Thymus (tissue), 14 donors: ENCODE results near the gene MFAP4. TPM values are rescaled to one million over a fixed set of nuclear protein-coding genes. Genes with fewer than 3 reads are reported as not detected.

Experiments used
- DNase-seq, 9 donors: peaks; one replicate each; pipeline ENCODE4 v3.0.0-alpha.2; 2013; ENCODE audit warnings: low spot score in 9 of 9, low read depth in 6 of 9, missing footprints in 1 of 9
- H3K27ac ChIP-seq, 2 donors: one replicate each; pipeline ENCODE4 v1.5.1; 2013; ENCODE audit warnings: control low read depth in 1 of 2, low read depth in 1 of 2, low read length in 1 of 2, mild to moderate bottlenecking in 1 of 2, moderate library complexity in 1 of 2
- H3K27me3 ChIP-seq, 2 donors: one replicate each; pipeline ENCODE4 v1.5.1; 2013; ENCODE audit warnings: low read length in 1 of 2; ENCODE audit not compliant: control insufficient read depth in 2 of 2, insufficient read depth in 1 of 2
- H3K36me3 ChIP-seq, 2 donors: one replicate each; pipeline ENCODE4 v1.5.1; 2013; ENCODE audit warnings: low read length in 1 of 2, mild to moderate bottlenecking in 1 of 2, moderate library complexity in 1 of 2; ENCODE audit not compliant: control insufficient read depth in 2 of 2, insufficient read depth in 2 of 2
- H3K4me1 ChIP-seq, 2 donors: one replicate each; pipeline ENCODE4 v1.5.1; 2013; ENCODE audit warnings: low read length in 2 of 2; ENCODE audit not compliant: control insufficient read depth in 2 of 2, insufficient read depth in 2 of 2
- H3K4me3 ChIP-seq, 2 donors: one replicate each; pipeline ENCODE4 v1.5.1; 2013; ENCODE audit warnings: low read length in 2 of 2, control low read depth in 1 of 2, mild to moderate bottlenecking in 1 of 2
- H3K9me3 ChIP-seq, 2 donors: one replicate each; pipeline ENCODE4 v1.5.1; 2013; ENCODE audit warnings: low read length in 1 of 2, mild to moderate bottlenecking in 1 of 2; ENCODE audit not compliant: control insufficient read depth in 2 of 2, insufficient read depth in 1 of 2
- WGBS: extraction: QIAGEN DNeasy Blood & Tissue Kit; methylation state at CpG from one replicate; pipeline ENCODE4 v1.1.7; 2013; 5-methylcytosine and 5-hydroxymethylcytosine counted together
- long read RNA-seq, 10 donors: transcript quantifications; one replicate each; lab custom pipeline, GENCODE V29; 2026
- polyA plus RNA-seq: library from polyadenylated mRNA; stranded (reverse); fragments of 200-250 nt; gene quantifications from one replicate; pipeline ENCODE4 v1.2.3, GENCODE V29; 2013
- total RNA-seq: library from RNA; stranded (reverse); fragments of 120-200 nt; gene quantifications from one replicate; pipeline ENCODE4 v1.2.4, GENCODE V29; 2013
- donor health status: healthy.

Gene MFAP4, protein sequence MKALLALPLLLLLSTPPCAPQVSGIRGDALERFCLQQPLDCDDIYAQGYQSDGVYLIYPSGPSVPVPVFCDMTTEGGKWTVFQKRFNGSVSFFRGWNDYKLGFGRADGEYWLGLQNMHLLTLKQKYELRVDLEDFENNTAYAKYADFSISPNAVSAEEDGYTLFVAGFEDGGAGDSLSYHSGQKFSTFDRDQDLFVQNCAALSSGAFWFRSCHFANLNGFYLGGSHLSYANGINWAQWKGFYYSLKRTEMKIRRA
- total RNA-seq (21.4 TPM), polyA plus RNA-seq (10.2 TPM)
- long read RNA-seq, donor 1, partial matches to known transcripts, result 0 of 3 reads
- long read RNA-seq, donor 1, other reads (novel, unspliced or antisense), result 0 of 3 reads
- long read RNA-seq, donor 2, result 0 reads
- long read RNA-seq, donor 3, transcript MFAP4-201 (6 exons, 1,873 nt), result major isoform, 15 of 18 reads
- long read RNA-seq, donor 3, partial matches to known transcripts, result 0 of 18 reads
- long read RNA-seq, donor 3, other reads (novel, unspliced or antisense), result 0 of 18 reads
- long read RNA-seq, donor 4, transcript MFAP4-201 (6 exons, 1,873 nt), result major isoform, 8 of 8 reads
- long read RNA-seq, donor 4, partial matches to known transcripts, result 0 of 8 reads
- long read RNA-seq, donor 4, other reads (novel, unspliced or antisense), result 0 of 8 reads
- long read RNA-seq, donor 5, transcript MFAP4-201 (6 exons, 1,873 nt), result major isoform, 37 of 56 reads
- long read RNA-seq, donor 5, transcript MFAP4-202 (6 exons, 1,932 nt), result minor isoform, 6 of 56 reads
- long read RNA-seq, donor 5, partial matches to known transcripts, result 7 of 56 reads
- long read RNA-seq, donor 5, other reads (novel, unspliced or antisense), result 0 of 56 reads
- long read RNA-seq, donor 6, transcript MFAP4-201 (6 exons, 1,873 nt), result major isoform, 23 of 26 reads
- long read RNA-seq, donor 6, partial matches to known transcripts, result 0 of 26 reads
- long read RNA-seq, donor 6, other reads (novel, unspliced or antisense), result 0 of 26 reads
- long read RNA-seq, donor 7, transcript MFAP4-201 (6 exons, 1,873 nt), result major isoform, 24 of 25 reads
- long read RNA-seq, donor 7, partial matches to known transcripts, result 0 of 25 reads
- long read RNA-seq, donor 7, other reads (novel, unspliced or antisense), result 0 of 25 reads
- long read RNA-seq, donor 8, transcript MFAP4-201 (6 exons, 1,873 nt), result major isoform, 12 of 17 reads
- long read RNA-seq, donor 8, partial matches to known transcripts, result 0 of 17 reads
- long read RNA-seq, donor 8, other reads (novel, unspliced or antisense), result 0 of 17 reads
- long read RNA-seq, donor 9, transcript MFAP4-201 (6 exons, 1,873 nt), result major isoform, 10 of 14 reads
- long read RNA-seq, donor 9, partial matches to known transcripts, result 0 of 14 reads
- long read RNA-seq, donor 9, other reads (novel, unspliced or antisense), result 0 of 14 reads
- long read RNA-seq, donor 10, transcript MFAP4-201 (6 exons, 1,873 nt), result major isoform, 29 of 31 reads
- long read RNA-seq, donor 10, partial matches to known transcripts, result 0 of 31 reads
- long read RNA-seq, donor 10, other reads (novel, unspliced or antisense), result 0 of 31 reads

DNA sequence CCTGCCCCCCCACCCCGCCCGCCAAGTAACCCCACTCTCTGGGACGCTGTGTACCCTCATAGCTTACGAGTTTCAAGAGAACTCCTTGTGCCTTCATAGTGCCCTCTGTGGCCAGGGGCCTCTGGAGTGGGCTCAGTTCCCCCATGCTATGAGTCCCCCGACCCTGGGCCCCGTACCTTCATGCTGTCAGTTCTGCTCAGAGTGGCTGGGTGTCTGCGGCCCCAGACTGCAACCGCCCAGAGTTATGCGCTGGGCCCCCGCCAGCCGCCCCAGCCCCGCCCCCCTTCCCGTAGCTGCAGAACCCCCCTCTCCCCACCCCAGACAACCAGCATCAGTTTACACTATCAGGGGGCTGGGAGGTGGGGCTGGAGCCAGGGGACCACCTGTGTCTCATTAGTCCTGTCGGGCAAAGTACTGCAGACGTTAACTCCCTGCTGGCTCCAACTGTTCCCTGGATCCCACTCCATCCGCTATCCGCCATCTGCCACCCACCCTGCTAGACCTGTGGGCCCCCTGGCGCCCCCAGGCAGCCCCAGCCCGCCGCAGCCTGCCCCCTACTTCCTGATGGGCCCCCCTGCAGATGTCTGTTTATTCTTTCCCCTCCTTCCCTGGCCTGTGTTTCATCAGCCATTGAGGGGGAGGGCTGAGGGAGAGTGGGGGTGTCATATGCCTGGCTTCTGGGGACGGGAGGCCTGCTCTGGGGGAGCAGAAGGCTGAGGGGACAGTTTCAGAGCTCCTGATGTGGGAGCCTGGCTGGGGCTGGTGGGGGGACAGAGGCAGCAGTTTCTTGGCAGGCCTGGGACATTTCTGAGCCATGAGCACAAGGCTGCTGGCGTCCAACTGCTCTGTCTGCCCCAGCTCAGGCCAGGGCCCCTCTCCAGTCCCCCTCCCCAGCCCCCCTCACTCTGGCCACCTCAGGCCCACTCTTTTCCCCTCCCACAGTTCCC is at the start of gene MFAP4:
Gene MFAP4 (minus strand): TSS at position 217 of the 947 bp plus-strand sequence. CDS start 35 bp downstream, at position 182.
- Histone ChIP-seq H3K36me3 (peaks cover 13 to 19% of the 10 kb centered on the region in 2 donors), H3K4me1 (peaks cover 30 to 78% of the 10 kb centered on the region in 2 donors), H3K27ac (peak within 1 kb of the TSS; percentile 68 to 81), H3K27me3 (no peaks in the 10 kb centered on the region), H3K9me3 (no peaks in the 10 kb centered on the region), H3K4me3 (peak within 1 kb of the TSS; percentile 29 to 55)
- peak in 7 of 9 donors; percentile 24 to 81 (median 54) for DNase-seq
- 7% methylated on average over 22 of the region's 22 CpGs for WGBS

DNA sequence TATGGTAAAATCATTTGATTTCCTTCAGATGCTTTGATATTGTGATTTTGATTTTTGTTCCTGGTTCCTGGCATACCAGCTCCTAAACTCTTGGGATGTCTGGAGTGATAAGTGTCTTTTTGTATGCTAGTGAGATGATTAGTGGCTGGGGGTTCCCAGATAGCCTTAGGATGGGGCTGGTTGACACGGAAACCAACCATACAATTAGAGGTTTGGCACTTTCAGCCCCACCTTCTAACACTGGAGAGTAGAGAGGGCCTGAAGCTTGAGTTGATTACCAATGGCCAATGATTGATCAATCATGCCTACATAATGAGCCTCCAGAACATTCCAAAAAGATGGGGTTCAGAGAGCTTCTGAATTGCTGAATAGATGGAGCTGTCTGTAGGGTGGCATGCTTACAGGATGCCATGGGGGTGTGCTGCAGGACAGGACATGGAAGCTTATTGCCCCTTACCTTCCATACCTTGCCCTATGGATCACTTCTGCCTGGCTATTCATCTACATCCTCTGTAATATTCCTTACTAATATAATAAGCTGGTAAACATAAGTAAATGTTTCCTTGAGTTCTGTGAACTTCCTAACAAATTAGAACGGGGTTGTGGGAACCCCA is 46.8 kb upstream of the MFAP4 start:
- Histone ChIP-seq H3K27me3 (no peaks in the 10 kb centered on the region), H3K27ac (no peak overlapping the region), H3K9me3 (no peaks in the 10 kb centered on the region), H3K36me3 (no peaks in the 10 kb centered on the region), H3K4me3 (no peak overlapping the region), H3K4me1 (no peaks in the 10 kb centered on the region)
- no peak for DNase-seq
- WGBS, result 97% methylated on average over 2 of the region's 2 CpGs

DNA sequence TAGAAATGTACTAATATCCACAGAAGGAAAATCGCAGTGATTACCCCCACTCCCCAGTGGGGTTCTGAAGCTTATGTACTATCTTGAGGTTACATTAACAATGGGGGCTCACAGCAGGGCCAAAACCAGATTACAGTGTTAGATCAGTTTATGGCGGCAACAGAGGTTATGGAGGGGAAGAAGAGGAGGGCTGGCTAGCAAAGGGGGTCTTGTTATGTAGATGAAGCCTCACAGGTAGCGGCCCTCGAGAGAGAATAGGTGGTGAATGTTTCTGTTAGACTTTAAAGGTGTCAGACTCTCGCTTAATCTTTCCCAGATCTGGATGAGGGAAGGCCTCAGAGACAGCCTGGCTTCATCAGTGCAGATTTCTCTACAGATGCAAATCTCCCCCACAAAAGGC is 46.3 kb upstream of the MFAP4 start:
- WGBS, result 94% methylated on average over 5 of the region's 5 CpGs
- Histone ChIP-seq H3K4me1 (no peaks in the 10 kb centered on the region), H3K36me3 (no peaks in the 10 kb centered on the region), H3K27ac (no peak overlapping the region), H3K9me3 (no peaks in the 10 kb centered on the region), H3K27me3 (no peaks in the 10 kb centered on the region), H3K4me3 (no peak overlapping the region)
- no peak for DNase-seq

DNA sequence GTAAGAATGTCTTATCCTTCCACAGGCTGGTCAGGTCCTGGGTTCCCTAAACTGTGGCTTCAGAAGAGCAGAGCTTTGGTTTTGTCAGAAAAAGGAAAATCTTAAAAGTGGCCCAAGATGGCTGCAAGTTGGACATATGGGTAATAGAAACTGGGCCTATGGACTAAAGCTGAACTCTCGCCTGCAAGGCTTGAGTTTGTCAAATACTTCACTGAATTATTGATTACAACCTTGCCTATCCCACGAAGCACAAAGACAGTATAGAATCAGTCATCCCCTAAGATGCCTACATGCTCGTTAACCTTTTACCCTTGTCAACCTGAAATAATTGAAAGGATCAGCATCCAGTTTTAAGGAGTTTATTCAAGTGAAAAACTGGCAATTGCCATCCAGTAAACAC is 44.7 kb upstream of the MFAP4 start:
- Histone ChIP-seq H3K27ac (no peak overlapping the region), H3K9me3 (no peaks in the 10 kb centered on the region), H3K4me1 (no peaks in the 10 kb centered on the region), H3K4me3 (no peak overlapping the region), H3K27me3 (no peaks in the 10 kb centered on the region), H3K36me3 (no peaks in the 10 kb centered on the region)
- 96% methylated on average over 3 of the region's 3 CpGs for WGBS
- no peak for DNase-seq

DNA sequence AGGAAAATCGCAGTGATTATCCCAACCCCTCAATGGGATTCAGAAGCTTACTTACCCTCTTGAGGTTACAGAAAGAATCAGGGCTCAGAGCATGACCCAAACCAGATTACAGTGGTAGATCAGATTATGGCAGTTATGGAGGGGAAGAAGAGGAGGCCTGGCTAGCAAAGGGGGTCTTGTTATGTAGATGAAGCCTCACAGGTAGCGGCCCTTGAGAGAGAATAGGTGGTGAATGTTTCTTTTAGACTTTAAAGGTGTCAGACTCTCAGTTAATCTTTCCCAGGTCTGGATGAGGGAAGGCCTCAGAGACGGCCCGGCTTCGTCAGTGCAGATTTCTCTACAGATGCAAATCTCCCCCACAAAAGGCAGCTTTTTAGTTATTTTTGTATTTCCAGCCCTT is 39.6 kb upstream of the MFAP4 start:
- Histone ChIP-seq H3K27me3 (no peaks in the 10 kb centered on the region), H3K4me3 (no peak overlapping the region), H3K9me3 (no peaks in the 10 kb centered on the region), H3K4me1 (no peaks in the 10 kb centered on the region), H3K36me3 (no peaks in the 10 kb centered on the region), H3K27ac (no peak overlapping the region)
- WGBS, result 98% methylated on average over 5 of the region's 5 CpGs
- DNase-seq, result no peak

DNA sequence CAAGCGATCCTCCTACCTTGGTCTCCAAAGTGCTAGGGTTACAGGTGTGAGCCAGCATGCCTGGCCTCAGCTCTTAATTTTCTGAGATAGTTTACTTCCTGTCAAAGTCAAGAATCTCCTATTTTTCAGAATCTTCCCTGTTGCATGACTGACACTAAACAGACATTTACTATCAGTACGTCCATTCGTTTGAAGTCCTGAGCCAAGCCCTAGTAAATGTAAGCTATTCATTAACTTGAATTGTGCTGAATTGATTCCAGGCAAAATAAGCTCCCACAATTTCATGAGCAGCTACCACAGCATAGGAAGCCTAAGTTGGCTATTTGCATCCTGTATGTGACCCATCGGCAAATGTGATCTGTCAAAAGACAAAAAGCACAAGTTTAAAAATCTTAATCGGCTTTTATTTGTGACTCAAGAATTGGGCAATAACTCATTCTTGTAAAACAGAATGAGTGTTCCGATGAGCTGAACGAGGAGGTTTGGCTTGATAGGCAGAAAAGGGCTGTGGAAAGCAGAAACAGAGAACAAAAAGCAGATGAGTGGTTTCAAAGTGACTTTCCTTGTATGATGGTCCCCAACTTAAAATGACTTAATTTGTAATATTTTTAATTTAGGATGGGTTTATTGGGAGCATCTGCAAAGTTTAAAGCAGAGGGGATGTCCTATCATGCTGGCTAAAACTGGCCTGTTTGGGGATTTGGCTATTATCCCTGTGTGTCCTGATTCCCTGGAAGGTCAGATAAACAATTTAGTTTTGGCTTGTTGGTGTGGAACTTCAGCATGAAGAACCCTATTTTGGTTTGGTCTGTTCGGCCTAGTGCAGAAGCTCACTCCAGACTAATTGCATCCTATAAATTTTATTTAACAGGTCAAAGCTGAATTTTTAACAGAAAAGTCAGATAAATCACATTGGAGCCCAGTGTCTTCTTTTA is 38.2 kb upstream of the MFAP4 start:
- WGBS, result 94% methylated on average over 8 of the region's 8 CpGs
- Histone ChIP-seq H3K27ac (no peak overlapping the region), H3K27me3 (no peaks in the 10 kb centered on the region), H3K4me1 (no peaks in the 10 kb centered on the region), H3K4me3 (no peak overlapping the region), H3K36me3 (no peaks in the 10 kb centered on the region), H3K9me3 (no peaks in the 10 kb centered on the region)
- DNase-seq, result no peak

DNA sequence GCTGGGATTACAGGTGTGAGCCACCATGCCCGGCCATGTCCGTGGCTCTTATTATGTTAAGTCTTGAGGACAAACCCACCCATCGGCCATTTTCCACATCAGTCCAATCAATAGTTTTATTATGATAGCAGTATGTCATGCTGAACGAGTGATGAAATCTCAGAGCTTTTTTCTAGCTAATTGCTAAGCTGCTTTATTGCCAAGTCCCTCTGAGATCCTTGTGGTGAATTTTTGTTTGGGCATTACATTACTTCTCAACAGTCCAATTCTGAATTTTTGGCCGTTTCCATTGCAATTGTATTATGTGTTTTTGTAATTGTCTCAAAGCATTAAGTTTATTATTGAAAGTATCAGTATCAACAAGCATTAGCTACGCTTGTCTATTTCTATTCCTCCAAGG is 34.9 kb upstream of the MFAP4 start:
- H3K4me3 ChIP-seq, result no peak overlapping the region
- peaks cover 0 to 2% of the 10 kb centered on the region in 2 donors for H3K4me1 ChIP-seq
- H3K27ac ChIP-seq, result no peak overlapping the region
- no peaks in the 10 kb centered on the region for H3K9me3 ChIP-seq
- DNase-seq, result no peak
- 97% methylated on average over 6 of the region's 6 CpGs for WGBS
- H3K27me3 ChIP-seq, result no peaks in the 10 kb centered on the region
- H3K36me3 ChIP-seq, result no peaks in the 10 kb centered on the region
